WTC11 (cell line): Measurements from ENCODE around the gene MIER2. TPM values are rescaled to one million over a fixed set of nuclear protein-coding genes. Genes with fewer than 3 reads are reported as not detected.

Experiments
- ATAC-seq: fragments of 200-7000 bp; cut with Tn5 transposase; 2 replicates; pipeline ENCODE4 v1.10.0; 2021; ENCODE audit warnings: mild to moderate bottlenecking, moderate library complexity
- CTCF ChIA-PET: fragments of 300-600 bp; sonication (Branson Sonifier 250); formaldehyde crosslinking; loops from one replicate; lab custom pipeline; 2021; ENCODE audit warnings: antibody characterized with exemption; lab: Charles Lee
- POLR2A ChIA-PET: fragments of 350-600 bp; sonication (Branson Sonifier 250); formaldehyde crosslinking; loops from one replicate; lab custom pipeline; 2021; ENCODE audit warnings: antibody characterized with exemption; lab: Charles Lee
- DNase-seq: peaks from one replicate; pipeline ENCODE4 v3.0.0; 2021; ENCODE audit warnings: low spot score
- H3K27ac Mint-ChIP-seq: 2 replicates; pipeline ENCODE4 v1.8.0; 2021; ENCODE audit warnings: mixed read lengths
- H3K27me3 Mint-ChIP-seq: 2 replicates; pipeline ENCODE4 v1.8.0; 2021; ENCODE audit warnings: low read depth, mild to moderate bottlenecking, moderate library complexity, mixed read lengths
- H3K36me3 Mint-ChIP-seq: 2 replicates; pipeline ENCODE4 v1.8.0; 2021; ENCODE audit warnings: mixed read lengths
- H3K4me1 Mint-ChIP-seq: 2 replicates; pipeline ENCODE4 v1.8.0; 2022; ENCODE audit warnings: mixed read lengths
- H3K4me3 Mint-ChIP-seq: 2 replicates; pipeline ENCODE4 v1.8.0; 2021; ENCODE audit warnings: mild to moderate bottlenecking, moderate library complexity, mixed read lengths
- H3K9me3 Mint-ChIP-seq: 2 replicates; pipeline ENCODE4 v1.8.0; 2021; ENCODE audit warnings: mixed read lengths
- MAX ChIP-seq: sonication (generic); formaldehyde crosslinking; IDR thresholded peaks from 2 replicates; pipeline ENCODE4 v1.8.0; 2022; ENCODE audit warnings: mild to moderate bottlenecking, missing genetic modification reagents
- OVOL2 ChIP-seq: fragments of 250-450 bp; sonication (Bioruptor Pico); IDR thresholded peaks from 2 replicates; pipeline ENCODE4 v1.9.0; 2021; ENCODE audit warnings: mild to moderate bottlenecking, borderline replicate concordance
- PRDM15 ChIP-seq: sonication (generic); formaldehyde crosslinking; IDR thresholded peaks from 2 replicates; pipeline ENCODE4 v1.8.0; 2022; ENCODE audit warnings: missing genetic modification reagents
- RELA ChIP-seq: sonication (generic); formaldehyde crosslinking; IDR thresholded peaks from 2 replicates; pipeline ENCODE4 v1.8.1; 2022; ENCODE audit warnings: missing genetic modification reagents, mild to moderate bottlenecking, borderline replicate concordance
- STAT6 ChIP-seq: sonication (generic); formaldehyde crosslinking; conservative IDR thresholded peaks from 2 replicates; pipeline ENCODE4 v1.8.1; 2023; ENCODE audit warnings: mild to moderate bottlenecking, low read depth, missing genetic modification reagents, moderate library complexity
- TP53 ChIP-seq: sonication (generic); formaldehyde crosslinking; IDR thresholded peaks from 2 replicates; pipeline ENCODE4 v1.8.1; 2023; ENCODE audit warnings: mild to moderate bottlenecking, missing genetic modification reagents
- total RNA-seq: library from RNA; stranded (reverse); gene quantifications from 3 replicates; pipeline ENCODE4 v1.2.3, GENCODE V29; 2021

MIER2 gene
- total RNA-seq, 1 experiment from 2014 or later = 56.3 TPM

- no peak for DNase-seq
- Mint-ChIP-seq H3K9me3 (peaks cover 3% of the 10 kb centered on the region; the same call in 1 of the 2 replicates), H3K27ac (no peak overlapping the region), H3K36me3 (peaks cover 17% of the 10 kb centered on the region; the same call in 1 of the 2 replicates), H3K27me3 (peaks cover 25% of the 10 kb centered on the region), H3K4me3 (peak overlapping the region; percentile 77), H3K4me1 (peaks cover 38% of the 10 kb centered on the region)
- ATAC-seq = no peak
- ChIA-PET CTCF (interaction anchor here (1.0 kb wide), 1 partner anchor 165 kb away, joined by 4 read pairs; no protein-coding TSS in a partner anchor), POLR2A (no interaction called here)
- TF ChIP-seq MAX (CRISPR knock-in tag) (0 out of 2 replicates have a peak, but pooled peaks have one; percentile 32), RELA (CRISPR knock-in tag) (no peak)
Observed at GRCh38 chr19:345320-345879, 804 bp upstream of the MIER2 start.

- CTCF ChIA-PET = interaction anchor here (1.1 to 2.0 kb wide), 3 partner anchors 152 to 167 kb away, joined by 3 to 5 read pairs (median 3); no protein-coding TSS in a partner anchor
Observed at GRCh38 chr19:343941-344624, 513 bp downstream of the MIER2 start.

More at GRCh38 chr19:343941-344624, 513 bp downstream of the MIER2 start:
- H3K4me3 Mint-ChIP-seq = peak overlapping the region; percentile 80
- peaks cover 21% of the 10 kb centered on the region for H3K27me3 Mint-ChIP-seq
- H3K4me1 Mint-ChIP-seq = peaks cover 38% of the 10 kb centered on the region
- POLR2A ChIA-PET = no interaction called here
- H3K36me3 Mint-ChIP-seq = peaks cover 23% of the 10 kb centered on the region
- H3K9me3 Mint-ChIP-seq = peaks cover 3% of the 10 kb centered on the region; the same call in 1 of the 2 replicates
- peak overlapping the region; percentile 73 for H3K27ac Mint-ChIP-seq
- peak; percentile 50 for DNase-seq
- peak; percentile 46 for ATAC-seq
- 0 out of 2 replicates have a peak, but pooled peaks have one; percentile 55 for TF ChIP-seq TP53
- TF ChIP-seq PRDM15 (CRISPR knock-in tag) = peak; percentile 76
- no peak for TF ChIP-seq OVOL2
- no peak for TF ChIP-seq STAT6 (CRISPR knock-in tag)
- TF ChIP-seq, all 79 proteins: peak for 2
